ENCODE results near the gene EGR2. TPM values are rescaled to one million over a fixed set of nuclear protein-coding genes. Genes with fewer than 3 reads are reported as not detected.
A peak's percentile ranks its signal among the peaks of the same experiment; 100 is the strongest.

The EGR2 gene
- total and polyA plus RNA-seq, 5 donors from 2014 or later = 0.13 to 7.5 (median 0.47) TPM

- Histone ChIP-seq H3K36me3 (ENCODE audit: control insufficient read depth, insufficient read depth, low read length) (no peaks in the 10 kb centered on the region), H3K27me3 (ENCODE audit: control insufficient read depth, insufficient read depth, low read length) (peaks cover 3% of the 10 kb centered on the region), H3K4me1 (ENCODE audit: control insufficient read depth, insufficient read depth, low read length, poor library complexity, severe bottlenecking) (no peaks in the 10 kb centered on the region), H3K9me3 (ENCODE audit: control insufficient read depth in 2 of 2, low read length in 2 of 2) (no peaks in the 10 kb centered on the region), H3K27ac (ENCODE audit: insufficient read depth, low read length, poor library complexity, severe bottlenecking) (no peak overlapping the region), H3K4me3 (ENCODE audit: low read depth, low read length) (no peak overlapping the region)
- ATAC-seq (ENCODE audit: low read depth in 2 of 2) (no peak), DNase-seq (no peak)
- Mint-ChIP-seq H3K27ac (no peak overlapping the region), H3K4me3 (no peak overlapping the region), H3K9me3 (peaks cover 0 to 1% (median 0%) of the 10 kb centered on the region in 7 donors), H3K4me1 (peaks cover 0 to 2% (median 0%) of the 10 kb centered on the region in 4 donors), H3K36me3 (no peaks in the 10 kb centered on the region), H3K27me3 (peaks cover 26% of the 10 kb centered on the region)
Observed at GRCh38 chr10:62839590-62839989, 23.4 kb upstream of the EGR2 start.

GRCh38 chr10:62831346-62831745 lies 15.2 kb upstream of the EGR2 start:
- H3K4me1 ChIP-seq (ENCODE audit: control insufficient read depth, insufficient read depth, low read length, poor library complexity, severe bottlenecking) = no peaks in the 10 kb centered on the region
- H3K36me3 Mint-ChIP-seq = no peaks in the 10 kb centered on the region
- H3K4me3 Mint-ChIP-seq = no peak overlapping the region
- H3K27ac ChIP-seq (ENCODE audit: insufficient read depth, low read length, poor library complexity, severe bottlenecking) = no peak overlapping the region
- peaks cover 12% of the 10 kb centered on the region for H3K27me3 Mint-ChIP-seq
- no peaks in the 10 kb centered on the region for H3K9me3 ChIP-seq (ENCODE audit: control insufficient read depth in 2 of 2, low read length in 2 of 2)
- H3K27ac Mint-ChIP-seq = no peak overlapping the region
- H3K4me1 Mint-ChIP-seq = peaks cover 0 to under 1% (median 0%) of the 10 kb centered on the region in 4 donors
- DNase-seq = no peak
- no peaks in the 10 kb centered on the region for H3K36me3 ChIP-seq (ENCODE audit: control insufficient read depth, insufficient read depth, low read length)
- H3K4me3 ChIP-seq (ENCODE audit: low read depth, low read length) = no peak overlapping the region
- no peak for ATAC-seq (ENCODE audit: low read depth in 2 of 2)
- H3K27me3 ChIP-seq (ENCODE audit: control insufficient read depth, insufficient read depth, low read length) = peaks cover 3% of the 10 kb centered on the region
- H3K9me3 Mint-ChIP-seq = no peaks in the 10 kb centered on the region

DNA sequence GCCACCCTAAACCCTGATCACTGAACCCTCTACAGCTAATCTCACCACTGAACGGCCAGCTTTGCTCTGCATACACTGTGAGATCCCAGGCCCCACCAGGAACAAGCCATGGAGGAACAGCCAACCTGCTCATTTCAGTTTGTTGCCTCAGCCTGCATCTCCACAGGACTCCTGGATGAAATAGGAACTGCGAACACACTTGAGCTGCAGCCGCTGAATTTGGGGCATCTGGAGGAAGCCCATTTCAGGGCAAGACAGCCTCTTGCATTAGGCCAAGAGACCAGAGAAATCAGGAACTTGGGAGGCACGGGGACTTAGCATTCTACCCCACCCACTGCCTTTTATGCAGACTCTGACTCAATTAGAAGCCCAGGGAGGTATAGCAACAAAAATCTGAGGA lies 14.5 kb upstream of the EGR2 start:
- DNase-seq = no peak

DNA sequence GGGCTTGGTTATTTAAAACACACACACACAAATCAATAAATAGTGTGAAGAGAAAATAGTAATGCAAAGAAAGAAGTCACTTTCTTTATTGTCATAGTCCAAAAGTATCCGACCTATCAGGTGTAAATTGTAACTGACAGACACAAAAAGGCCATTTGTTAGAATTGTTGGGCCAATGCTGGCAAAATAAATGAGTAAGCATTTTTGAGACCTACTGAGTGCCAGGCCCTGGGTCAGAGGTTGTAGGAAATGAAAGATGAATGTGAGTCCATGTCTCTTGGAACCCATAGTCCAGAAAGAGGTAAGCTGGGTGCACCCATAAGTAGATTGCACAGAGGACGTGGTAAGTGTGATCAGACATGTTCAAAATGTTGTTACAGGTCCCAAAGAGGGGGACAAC lies 13.5 kb upstream of the EGR2 start:
- no peak overlapping the region for H3K27ac Mint-ChIP-seq
- Histone ChIP-seq H3K27ac (ENCODE audit: insufficient read depth, low read length, poor library complexity, severe bottlenecking) (no peak overlapping the region), H3K4me1 (ENCODE audit: control insufficient read depth, insufficient read depth, low read length, poor library complexity, severe bottlenecking) (no peaks in the 10 kb centered on the region), H3K36me3 (ENCODE audit: control insufficient read depth, insufficient read depth, low read length) (no peaks in the 10 kb centered on the region), H3K4me3 (ENCODE audit: low read depth, low read length) (no peak overlapping the region), H3K27me3 (ENCODE audit: control insufficient read depth, insufficient read depth, low read length) (peaks cover 3% of the 10 kb centered on the region), H3K9me3 (ENCODE audit: control insufficient read depth in 2 of 2, low read length in 2 of 2) (no peaks in the 10 kb centered on the region)
- H3K36me3 Mint-ChIP-seq = no peaks in the 10 kb centered on the region
- peaks cover 16% of the 10 kb centered on the region for H3K27me3 Mint-ChIP-seq
- H3K4me3 Mint-ChIP-seq = no peak overlapping the region
- DNase-seq (no peak), ATAC-seq (ENCODE audit: low read depth in 2 of 2) (no peak)
- H3K9me3 Mint-ChIP-seq = no peaks in the 10 kb centered on the region
- H3K4me1 Mint-ChIP-seq = peaks cover 0 to 2% (median 0%) of the 10 kb centered on the region in 4 donors

More for the DNA sequence above, 14.5 kb upstream of the EGR2 start:
- Mint-ChIP-seq H3K9me3 (no peaks in the 10 kb centered on the region), H3K27me3 (peaks cover 12% of the 10 kb centered on the region), H3K4me1 (peaks cover 0 to 2% (median 0%) of the 10 kb centered on the region in 4 donors), H3K27ac (no peak overlapping the region), H3K36me3 (no peaks in the 10 kb centered on the region), H3K4me3 (no peak overlapping the region)
- Histone ChIP-seq H3K4me1 (ENCODE audit: control insufficient read depth, insufficient read depth, low read length, poor library complexity, severe bottlenecking) (no peaks in the 10 kb centered on the region), H3K36me3 (ENCODE audit: control insufficient read depth, insufficient read depth, low read length) (no peaks in the 10 kb centered on the region), H3K27me3 (ENCODE audit: control insufficient read depth, insufficient read depth, low read length) (peaks cover 3% of the 10 kb centered on the region), H3K27ac (ENCODE audit: insufficient read depth, low read length, poor library complexity, severe bottlenecking) (no peak overlapping the region), H3K4me3 (ENCODE audit: low read depth, low read length) (no peak overlapping the region), H3K9me3 (ENCODE audit: control insufficient read depth in 2 of 2, low read length in 2 of 2) (no peaks in the 10 kb centered on the region)
- no peak for ATAC-seq (ENCODE audit: low read depth in 2 of 2)

GRCh38 chr10:62826273-62826672 lies 10.1 kb upstream of the EGR2 start:
- Histone ChIP-seq H3K27me3 (ENCODE audit: control insufficient read depth, insufficient read depth, low read length) (peaks cover 10% of the 10 kb centered on the region), H3K4me1 (ENCODE audit: control insufficient read depth, insufficient read depth, low read length, poor library complexity, severe bottlenecking) (no peaks in the 10 kb centered on the region), H3K4me3 (ENCODE audit: low read depth, low read length) (no peak overlapping the region), H3K9me3 (ENCODE audit: control insufficient read depth in 2 of 2, low read length in 2 of 2) (no peaks in the 10 kb centered on the region), H3K27ac (ENCODE audit: insufficient read depth, low read length, poor library complexity, severe bottlenecking) (no peak overlapping the region), H3K36me3 (ENCODE audit: control insufficient read depth, insufficient read depth, low read length) (no peaks in the 10 kb centered on the region)
- Mint-ChIP-seq H3K36me3 (no peaks in the 10 kb centered on the region), H3K4me1 (peaks cover 0 to 2% (median 0%) of the 10 kb centered on the region in 4 donors), H3K27me3 (peaks cover 19% of the 10 kb centered on the region), H3K27ac (no peak overlapping the region), H3K9me3 (no peaks in the 10 kb centered on the region), H3K4me3 (no peak overlapping the region)
- DNase-seq = no peak
- no peak for ATAC-seq (ENCODE audit: low read depth in 2 of 2)

GRCh38 chr10:62820586-62820985 lies 4.4 kb upstream of the EGR2 start:
- Mint-ChIP-seq H3K27me3 (peaks cover 66% of the 10 kb centered on the region), H3K4me3 (peak overlapping the region in 1 of 4 donors; percentile 62), H3K4me1 (peaks cover 10 to 21% (median 13%) of the 10 kb centered on the region in 4 donors), H3K27ac (no peak overlapping the region), H3K9me3 (peaks cover 0 to 1% (median 0%) of the 10 kb centered on the region in 7 donors), H3K36me3 (no peaks in the 10 kb centered on the region)
- DNase-seq (no peak), ATAC-seq (ENCODE audit: low read depth in 2 of 2) (no peak)
- Histone ChIP-seq H3K4me3 (ENCODE audit: low read depth, low read length) (no peak overlapping the region), H3K27ac (ENCODE audit: insufficient read depth, low read length, poor library complexity, severe bottlenecking) (no peak overlapping the region), H3K27me3 (ENCODE audit: control insufficient read depth, insufficient read depth, low read length) (peaks cover 33% of the 10 kb centered on the region), H3K9me3 (ENCODE audit: control insufficient read depth in 2 of 2, low read length in 2 of 2) (no peaks in the 10 kb centered on the region), H3K36me3 (ENCODE audit: control insufficient read depth, insufficient read depth, low read length) (no peaks in the 10 kb centered on the region), H3K4me1 (ENCODE audit: control insufficient read depth, insufficient read depth, low read length, poor library complexity, severe bottlenecking) (peaks cover 31% of the 10 kb centered on the region)

DNA sequence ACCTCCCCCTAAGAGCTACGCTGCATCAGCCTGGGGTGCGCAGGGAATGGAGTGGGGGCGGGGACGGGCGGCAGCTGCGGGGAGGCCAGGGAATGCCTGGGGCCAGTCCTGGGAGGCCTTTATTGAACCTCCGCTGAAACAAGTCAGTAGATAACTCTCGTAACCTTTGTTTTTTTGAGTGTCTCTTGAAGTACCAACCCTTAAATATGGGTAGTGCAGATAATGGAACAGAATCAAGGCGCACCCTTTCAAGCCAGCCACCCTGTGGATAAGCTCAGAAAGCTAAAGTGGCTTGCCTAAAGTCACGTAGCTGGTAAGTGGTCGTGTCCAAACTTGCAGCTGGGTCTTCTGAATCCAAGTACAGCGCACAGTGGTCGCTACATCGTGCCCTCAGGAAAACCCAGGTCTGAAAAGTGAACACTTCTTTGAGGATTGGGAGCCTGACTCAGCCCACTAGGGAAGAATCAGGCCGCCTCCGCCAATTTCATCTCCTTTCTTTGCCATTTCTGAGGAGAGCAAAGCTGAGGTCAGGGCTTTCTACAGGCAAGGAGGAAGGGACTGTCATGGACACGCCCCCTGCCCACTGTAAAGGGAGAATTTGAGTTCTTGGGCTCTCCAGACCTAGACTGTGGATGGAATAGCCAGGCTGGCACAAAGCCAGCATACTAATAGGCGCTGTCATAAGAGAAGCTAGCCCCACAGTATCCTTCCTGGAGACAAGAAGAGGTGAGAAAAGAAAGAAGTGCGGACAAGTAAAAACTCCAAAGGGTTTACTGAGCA lies 3.2 kb upstream of the EGR2 start:
- Histone ChIP-seq H3K9me3 (ENCODE audit: control insufficient read depth in 2 of 2, low read length in 2 of 2) (no peaks in the 10 kb centered on the region), H3K4me3 (ENCODE audit: low read depth, low read length) (no peak overlapping the region), H3K27ac (ENCODE audit: insufficient read depth, low read length, poor library complexity, severe bottlenecking) (no peak overlapping the region), H3K4me1 (ENCODE audit: control insufficient read depth, insufficient read depth, low read length, poor library complexity, severe bottlenecking) (peaks cover 44% of the 10 kb centered on the region), H3K27me3 (ENCODE audit: control insufficient read depth, insufficient read depth, low read length) (peaks cover 34% of the 10 kb centered on the region), H3K36me3 (ENCODE audit: control insufficient read depth, insufficient read depth, low read length) (no peaks in the 10 kb centered on the region)
- Mint-ChIP-seq H3K4me1 (peaks cover 10 to 30% (median 18%) of the 10 kb centered on the region in 4 donors), H3K4me3 (peak overlapping the region; percentile 54 to 77 (median 68)), H3K9me3 (peaks cover 0 to 1% (median 0%) of the 10 kb centered on the region in 7 donors), H3K36me3 (no peaks in the 10 kb centered on the region), H3K27me3 (peaks cover 67% of the 10 kb centered on the region), H3K27ac (no peak overlapping the region)
- ATAC-seq (ENCODE audit: low read depth in 2 of 2) (no peak), DNase-seq (no peak)

Measured in CD4-positive, CD25-positive, alpha-beta regulatory T cell (primary cell).